ENCODE results near the gene VPS13C.

- no peak for TF ChIP-seq CTCF (IDR thresholded peaks at IDR 0.05; ENCODE audit: low read length)
- TF ChIP-seq EZH2 (IDR thresholded peaks at IDR 0.05; ENCODE audit: borderline replicate concordance, low read length) = no peak
These were observed 66.0 kb downstream of the VPS13C start for GRCh38 chr15:61994216-61994615.

Measured in OCI-LY1 (cell line).